Kidney (tissue), 14 donors: Measurements from ENCODE around the gene GPX4. TPM values are rescaled to one million over a fixed set of nuclear protein-coding genes. Genes with fewer than 3 reads are reported as not detected.
"Not testable (repeated sequence)": the region's sequence is repeated elsewhere in the genome, so short reads cannot be mapped to it uniquely, and the experiment has no call there.

ENCODE experiments used
- DNase-seq, 5 donors: peaks; one replicate each; pipeline ENCODE4 v3.0.0-alpha.2; 2013 to 2020
- FAIRE-seq: peaks from 2 replicates; lab custom pipeline; 2012; peaks lifted over from hg19 to GRCh38; lab: Jason Lieb, UNC
- H3K27ac ChIP-seq, 2 donors: one replicate each; pipeline ENCODE4 v1.7.0; 2013; ENCODE audit warnings: low read depth in 2 of 2, low read length in 2 of 2, inconsistent platforms in 1 of 2
- H3K27me3 ChIP-seq: one replicate; pipeline ENCODE4 v1.7.1; 2013; ENCODE audit warnings: low read length, inconsistent platforms; ENCODE audit not compliant: control insufficient read depth, insufficient read depth
- H3K36me3 ChIP-seq, 3 donors: one replicate each; pipeline versions ENCODE4 v1.7.0 to v1.7.1; 2013; ENCODE audit warnings: low read length in 3 of 3, control low read depth in 1 of 3, inconsistent platforms in 1 of 3; ENCODE audit not compliant: insufficient read depth in 3 of 3, control insufficient read depth in 2 of 3
- H3K4me1 ChIP-seq, 3 donors: one replicate each; pipeline versions ENCODE4 v1.7.0 to v1.7.1; 2013; ENCODE audit warnings: low read length in 3 of 3, inconsistent platforms in 1 of 3, low read depth in 1 of 3; ENCODE audit not compliant: control insufficient read depth in 2 of 3, insufficient read depth in 2 of 3
- H3K4me3 ChIP-seq, 3 donors: one replicate each; pipeline versions ENCODE4 v1.7.0 to v1.8.1; 2013; ENCODE audit warnings: low read length in 3 of 3, control low read depth in 1 of 3, inconsistent platforms in 1 of 3
- H3K9ac ChIP-seq, 3 donors: one replicate each; pipeline versions ENCODE4 v1.7.0 to v1.7.1; 2013; ENCODE audit warnings: low read length in 3 of 3, control low read depth in 1 of 3, inconsistent platforms in 1 of 3
- H3K9me3 ChIP-seq, 3 donors: one replicate each; pipeline versions ENCODE4 v1.7.0 to v1.7.1; 2013; ENCODE audit warnings: low read length in 3 of 3, control low read depth in 1 of 3, inconsistent platforms in 1 of 3; ENCODE audit not compliant: control insufficient read depth in 2 of 3, insufficient read depth in 1 of 3
- CTCF ChIP-seq: IDR thresholded peaks from 3 replicates; pipeline ENCODE4 v1.5.1; 2012; ENCODE audit warnings: mild to moderate bottlenecking, moderate library complexity, borderline replicate concordance; ENCODE audit not compliant: insufficient read depth; ENCODE audit errors: extremely low read depth
- intact Hi-C: fragments of 100-400 bp; cut with DNase I; formaldehyde crosslinking; loops from one replicate; pipeline ENCODE4 v1.11.1; 2022
- polyA plus RNA-seq: library from polyadenylated mRNA; stranded (reverse); fragments of 350-450 nt; fragmentation: Illumina TruSeq; extraction: RNeasy Lipid Tissue Mini Kit (QIAGEN cat#74804); gene quantifications from one replicate; pipeline ENCODE4 v1.2.3, GENCODE V29; 2014; ENCODE audit warnings: low read depth, low replicate concordance; ENCODE audit not compliant: insufficient read depth
- total RNA-seq: library from RNA; stranded (reverse); fragmentation: NEBNext Ultra II Directional; extraction: Animal tissue kit (Norgen Biotek cat#: 25700); gene quantifications from one replicate; pipeline ENCODE4 v1.2.1, GENCODE V29; 2021
- donor health status: control.
- donor health status: control.
- donor health status: control.
- donor health status: control.
- donor health status: control.
- donor health status: DM: yes; HTN: yes; CAD: no.
- donor health status: Normal renal cell carcinoma (clear cell type).

Gene GPX4
- total and polyA plus RNA-seq, 2 donors from 2014 or later = 268 to 966 TPM

DNA sequence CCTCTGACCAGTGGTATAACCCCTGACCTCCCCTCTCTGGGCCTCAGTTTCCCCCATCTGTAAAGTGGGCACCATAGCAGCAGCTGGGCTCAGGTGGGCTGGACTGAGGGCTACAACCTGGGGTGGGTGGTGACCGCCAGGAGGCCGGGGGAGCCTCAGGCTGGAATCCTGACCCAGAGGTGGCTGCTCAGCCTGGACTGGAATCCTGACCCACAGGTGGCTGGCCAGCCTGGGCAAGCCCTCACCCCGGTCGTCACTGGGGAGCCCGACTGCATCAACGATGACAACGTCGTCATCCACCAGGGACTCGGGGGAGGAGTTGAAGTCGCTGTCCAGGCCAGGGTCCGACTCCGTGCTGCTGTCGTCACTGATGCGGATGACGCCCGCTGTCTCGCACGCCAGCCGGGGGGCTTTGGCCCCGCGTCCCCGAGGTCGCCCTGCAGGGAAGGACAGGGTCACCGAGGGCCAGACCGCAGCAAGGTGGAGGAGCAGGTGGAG, 10.2 kb downstream of the GPX4 start:
- no peak for TF ChIP-seq CTCF
- intact Hi-C loops = no loop called here
- Histone ChIP-seq H3K9ac (peak overlapping the region in 1 of 3 donors; percentile 53), H3K9me3 (no peaks in the 10 kb centered on the region), H3K27me3 (no peaks in the 10 kb centered on the region), H3K4me3 (no peak overlapping the region), H3K27ac (peak overlapping the region; percentile 57 to 84), H3K4me1 (peaks cover 0 to 11% (median 0%) of the 10 kb centered on the region in 3 donors), H3K36me3 (peaks cover 0 to 13% (median 11%) of the 10 kb centered on the region in 3 donors)
- DNase-seq (peak in 1 of 5 donors; percentile 85), FAIRE-seq (no peak)

DNA sequence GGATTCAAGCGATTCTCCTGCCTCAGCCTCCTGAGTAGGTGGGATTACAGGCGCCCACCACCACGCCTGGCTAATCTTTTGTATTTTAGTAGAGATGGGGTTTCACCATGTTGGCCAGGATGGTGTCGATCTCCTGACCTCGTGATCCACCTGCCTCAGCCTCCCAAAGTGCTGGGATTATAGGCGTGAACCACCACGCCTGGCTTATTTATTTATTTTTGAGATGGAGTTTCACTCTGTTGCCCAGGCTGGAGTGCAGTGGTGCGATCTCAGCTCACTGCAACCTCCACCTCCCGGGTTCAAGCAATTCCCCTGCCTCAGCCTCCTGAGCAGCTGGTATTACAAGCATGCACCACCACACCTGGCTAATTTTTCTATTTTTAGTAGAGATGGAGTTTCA, 10.9 kb downstream of the GPX4 start:
- DNase-seq, intact Hi-C loops, H3K27ac ChIP-seq, H3K9me3 ChIP-seq, H3K27me3 ChIP-seq, H3K4me3 ChIP-seq, H3K9ac ChIP-seq, FAIRE-seq: not testable (repeated sequence)
- peaks cover 0 to 11% (median 0%) of the 10 kb centered on the region in 3 donors for H3K4me1 ChIP-seq
- peaks cover 0 to 18% (median 13%) of the 10 kb centered on the region in 3 donors for H3K36me3 ChIP-seq

- Histone ChIP-seq H3K27ac (no peak overlapping the region), H3K9ac (no peak overlapping the region), H3K4me1 (peaks cover 0 to 11% (median 0%) of the 10 kb centered on the region in 3 donors), H3K27me3 (no peaks in the 10 kb centered on the region), H3K36me3 (peaks cover 0 to 20% (median 13%) of the 10 kb centered on the region in 3 donors), H3K9me3 (no peaks in the 10 kb centered on the region), H3K4me3 (no peak overlapping the region)
- DNase-seq (peak in 1 of 5 donors; percentile 78), FAIRE-seq (no peak)
- TF ChIP-seq CTCF = no peak
- intact Hi-C loops = no loop called here
Measured at GRCh38 chr19:1115646-1116420, 12.0 kb downstream of the GPX4 start.
